A549 (cell line): ENCODE results near the gene ARMH1. TPM values are rescaled to one million over a fixed set of nuclear protein-coding genes. Genes with fewer than 3 reads are reported as not detected.
"Not testable (repeated sequence)": the region's sequence is repeated elsewhere in the genome, so short reads cannot be mapped to it uniquely, and the experiment has no call there.

ENCODE experiments used
- ATAC-seq, 2 experiments: fragments of 200-7000 bp in 1 of 2; fragments of >200 bp in 1 of 2; cut with Nextera tagmentation in 1 of 2; cut with Tn5 transposase in 1 of 2; 3 replicates each; pipeline versions ENCODE4 v1.8.0 to v1.9.1; 2018 to 2020; ENCODE audit warnings: mild to moderate bottlenecking in 1 of 2, moderate library complexity in 1 of 2
- CTCF ChIA-PET: fragments of 300-600 bp; sonication (Branson Sonifier 250); formaldehyde crosslinking; extraction: SDS; loops from one replicate; lab custom pipeline; 2021; ENCODE audit warnings: antibody characterized with exemption, inconsistent platforms; lab: Yijun Ruan, JAX
- POLR2A ChIA-PET: fragments of 350-600 bp; formaldehyde crosslinking; extraction: SDS; loops from one replicate; lab custom pipeline; 2021; ENCODE audit warnings: antibody characterized with exemption, inconsistent platforms; lab: Yijun Ruan, JAX
- DNase-seq, 2 experiments: peaks; one replicate each; pipeline versions ENCODE4 v3.0.0 to v3.0.0-alpha.2; 2011 to 2016; ENCODE audit warnings: low read depth in 1 of 2, low spot score in 1 of 2
- FAIRE-seq: peaks from 2 replicates; lab custom pipeline; 2011; peaks lifted over from hg19 to GRCh38; lab: Jason Lieb, UNC
- H3K27ac ChIP-seq, 2 experiments: fragments of >200 bp; sonication (Bioruptor Twin); formaldehyde crosslinking; 3 replicates each; pipeline ENCODE4 v1.5.1; 2016 to 2017
- H3K4me1 ChIP-seq: fragments of >200 bp; sonication (Bioruptor Twin); formaldehyde crosslinking; 3 replicates; pipeline ENCODE4 v1.6.1; 2016
- H3K4me2 ChIP-seq: fragments of >200 bp; sonication (Bioruptor Twin); formaldehyde crosslinking; 3 replicates; pipeline ENCODE4 v1.6.1; 2016
- H3K4me3 ChIP-seq: fragments of >200 bp; sonication (Bioruptor Twin); formaldehyde crosslinking; 3 replicates; pipeline ENCODE4 v1.5.1; 2016
- H3K9me3 ChIP-seq: fragments of >200 bp; sonication (Bioruptor Twin); formaldehyde crosslinking; 3 replicates; pipeline ENCODE4 v1.6.1; 2016
- CBX2 ChIP-seq: fragments of 200-600 bp; sonication (generic); IDR thresholded peaks from 2 replicates; pipeline ENCODE4 v1.6.1; 2016; ENCODE audit warnings: low read depth, mild to moderate bottlenecking, borderline replicate concordance
- CBX8 ChIP-seq: fragments of 200-600 bp; sonication (generic); IDR thresholded peaks from 2 replicates; pipeline ENCODE4 v1.6.1; 2016
- CEBPB ChIP-seq, 2 experiments: fragments of >200 bp in 1 of 2; sonication (Bioruptor Twin) in 1 of 2; formaldehyde crosslinking in 1 of 2; IDR thresholded peaks; 2 replicates each; pipeline ENCODE4 v1.6.1; 2012 to 2016
- CHD2 ChIP-seq: fragments of 150-350 bp; IDR thresholded peaks from 2 replicates; pipeline ENCODE4 v1.6.1; 2014; ENCODE audit warnings: low read length; ENCODE audit not compliant: partially characterized antibody
- CHD4 ChIP-seq: fragments of 200-600 bp; sonication (generic); IDR thresholded peaks from 2 replicates; pipeline ENCODE4 v1.6.1; 2016; ENCODE audit warnings: antibody characterized with exemption, mild to moderate bottlenecking, borderline replicate concordance
- EHF ChIP-seq: fragments of 250-450 bp; sonication (Bioruptor Pico); IDR thresholded peaks from 2 replicates; pipeline ENCODE4 v1.5.0; 2020; ENCODE audit warnings: mild to moderate bottlenecking
- FOSL2 ChIP-seq, 2 experiments: fragments of 450-650 bp in 1 of 2; fragments of >200 bp in 1 of 2; sonication (Bioruptor Twin) in 1 of 2; formaldehyde crosslinking; IDR thresholded peaks; 2 replicates each; pipeline versions ENCODE4 v1.5.0 to v1.6.1; 2016 to 2020; ENCODE audit warnings: mild to moderate bottlenecking in 1 of 2, moderate library complexity in 1 of 2
- FOXS1 ChIP-seq: fragments of 250-450 bp; sonication (Bioruptor Pico); IDR thresholded peaks from 2 replicates; pipeline ENCODE4 v1.5.0; 2020; ENCODE audit warnings: mild to moderate bottlenecking, moderate library complexity
- GATA3 ChIP-seq: IDR thresholded peaks from 2 replicates; pipeline ENCODE4 v1.6.1; 2012; ENCODE audit warnings: borderline replicate concordance
- HOXA7 ChIP-seq: fragments of 250-450 bp; sonication (Bioruptor Pico); IDR thresholded peaks from 2 replicates; pipeline ENCODE4 v1.5.0; 2020; ENCODE audit warnings: mild to moderate bottlenecking, moderate library complexity
- JUNB ChIP-seq: fragments of >200 bp; sonication (Bioruptor Twin); formaldehyde crosslinking; IDR thresholded peaks from 2 replicates; pipeline ENCODE4 v1.6.1; 2016
- MAFK ChIP-seq: fragments of 450-650 bp; IDR thresholded peaks from 2 replicates; pipeline ENCODE4 v1.6.1; 2014; ENCODE audit not compliant: partially characterized antibody
- MAZ ChIP-seq: fragments of 150-350 bp; IDR thresholded peaks from 2 replicates; pipeline ENCODE4 v1.6.1; 2014; ENCODE audit warnings: antibody characterized with exemption, low read depth, low read length, borderline replicate concordance
- MYC ChIP-seq: IDR thresholded peaks from 2 replicates; pipeline ENCODE4 v1.6.1; 2012; ENCODE audit warnings: mild to moderate bottlenecking, inconsistent platforms, low read length, improper control_type of control experiment, borderline replicate concordance
- NFE2L2 ChIP-seq: fragments of 150-350 bp; conservative IDR thresholded peaks from 2 replicates; pipeline ENCODE4 v1.6.1; 2014; ENCODE audit warnings: low read length
- NPAS2 ChIP-seq: fragments of 250-450 bp; sonication (Bioruptor Pico); IDR thresholded peaks from 2 replicates; pipeline ENCODE4 v1.8.0; 2022; ENCODE audit warnings: mild to moderate bottlenecking, moderate library complexity, borderline replicate concordance
- POLR2A ChIP-seq: IDR thresholded peaks from 2 replicates; pipeline ENCODE4 v1.6.1; 2012; ENCODE audit warnings: mild to moderate bottlenecking, low read length
- RARB ChIP-seq: fragments of 250-450 bp; sonication (Bioruptor Pico); IDR thresholded peaks from 2 replicates; pipeline ENCODE4 v1.8.0; 2021; ENCODE audit warnings: mild to moderate bottlenecking, moderate library complexity
- RFX5 ChIP-seq: fragments of 450-650 bp; IDR thresholded peaks from 2 replicates; pipeline ENCODE4 v1.7.1; 2014; ENCODE audit warnings: antibody characterized with exemption, mild to moderate bottlenecking, moderate library complexity
- SMC3 ChIP-seq: fragments of >200 bp; sonication (Bioruptor Twin); formaldehyde crosslinking; IDR thresholded peaks from 3 replicates; pipeline ENCODE4 v1.6.1; 2018; ENCODE audit warnings: inconsistent platforms
- SREBF2 ChIP-seq: fragments of 450-650 bp; IDR thresholded peaks from 2 replicates; pipeline ENCODE4 v1.6.1; 2014; ENCODE audit warnings: mild to moderate bottlenecking, moderate library complexity
- TP53 ChIP-seq: fragments of 250-450 bp; sonication (Bioruptor Pico); IDR thresholded peaks from 2 replicates; pipeline ENCODE4 v1.5.0; 2021; ENCODE audit warnings: mild to moderate bottlenecking, moderate library complexity
- ZC3H11A ChIP-seq: fragments of 450-650 bp; IDR thresholded peaks from 2 replicates; pipeline ENCODE4 v1.6.1; 2014; ENCODE audit warnings: antibody characterized with exemption, mild to moderate bottlenecking
- ZFP36 ChIP-seq: fragments of 450-650 bp; IDR thresholded peaks from 2 replicates; pipeline ENCODE4 v1.6.1; 2014; ENCODE audit warnings: borderline replicate concordance; ENCODE audit not compliant: partially characterized antibody
- WGBS: methylation state at CpG from one replicate; pipeline ENCODE4 v1.1.6; 2017; ENCODE audit errors: missing lambda C conversion rate; 5-methylcytosine and 5-hydroxymethylcytosine counted together
- polyA plus RNA-seq, 4 experiments: library from polyadenylated mRNA; depleted of rRNA in 3 of 4; stranded (reverse); fragments of >200 nt; fragmentation: RNase III in 1 of 4; extraction: RNeasy Plus Mini Kit Qiagen cat#74134 plus additional on column Dnase treatment in 1 of 4; gene quantifications; 2 replicates in 3 of 4; 3 replicates in 1 of 4; pipeline ENCODE4 v1.2.3, GENCODE V29; 2011 to 2017
- TF ChIP-seq, protein P1 (sequence below): IDR thresholded peaks from 2 replicates; pipeline ENCODE4 v1.6.1; 2012; ENCODE audit warnings: low read depth, borderline replicate concordance
- TF ChIP-seq, protein P2 (sequence below): fragments of >200 bp; sonication (Bioruptor Twin); formaldehyde crosslinking; IDR thresholded peaks from 3 replicates; pipeline ENCODE4 v1.5.1; 2016
- TF ChIP-seq, protein P3 (sequence below): fragments of 250-450 bp; sonication (Bioruptor Pico); IDR thresholded peaks from 2 replicates; pipeline ENCODE4 v1.5.0; 2021; ENCODE audit warnings: mild to moderate bottlenecking, moderate library complexity, borderline replicate concordance
- TF ChIP-seq, protein P4 (sequence below): fragments of 150-350 bp; IDR thresholded peaks from 2 replicates; pipeline ENCODE4 v1.6.1; 2014; ENCODE audit warnings: low read depth, mild to moderate bottlenecking, low read length
- TF ChIP-seq, protein P5 (sequence below): fragments of >200 bp; sonication (Bioruptor Twin); formaldehyde crosslinking; IDR thresholded peaks from 3 replicates; pipeline ENCODE4 v1.6.1; 2016

Gene ARMH1
- polyA plus RNA-seq, 2 of the 4 experiments (the other 2 are of a cell fraction): 2.4 to 2.7 TPM

DNA sequence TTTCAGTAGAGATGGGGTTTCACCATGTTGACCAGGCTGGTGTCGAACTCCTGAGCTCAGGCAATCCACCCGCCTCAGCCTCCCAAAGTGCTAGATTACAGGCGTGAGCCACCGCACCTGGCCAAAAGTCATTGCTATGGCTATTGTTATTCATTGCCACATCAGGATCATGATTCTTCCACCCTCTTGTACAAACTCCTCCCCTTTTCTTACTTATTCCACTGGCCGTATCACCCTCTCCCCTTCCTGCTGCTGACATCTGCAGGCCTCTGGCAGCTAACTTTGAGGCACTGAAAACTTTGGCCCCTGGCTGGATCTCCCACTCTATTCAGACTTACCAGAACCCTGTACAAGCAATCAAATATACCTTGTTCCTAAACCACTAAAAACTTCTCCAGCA, 11.1 kb upstream of the ARMH1 start:
- no peak for ATAC-seq

DNA sequence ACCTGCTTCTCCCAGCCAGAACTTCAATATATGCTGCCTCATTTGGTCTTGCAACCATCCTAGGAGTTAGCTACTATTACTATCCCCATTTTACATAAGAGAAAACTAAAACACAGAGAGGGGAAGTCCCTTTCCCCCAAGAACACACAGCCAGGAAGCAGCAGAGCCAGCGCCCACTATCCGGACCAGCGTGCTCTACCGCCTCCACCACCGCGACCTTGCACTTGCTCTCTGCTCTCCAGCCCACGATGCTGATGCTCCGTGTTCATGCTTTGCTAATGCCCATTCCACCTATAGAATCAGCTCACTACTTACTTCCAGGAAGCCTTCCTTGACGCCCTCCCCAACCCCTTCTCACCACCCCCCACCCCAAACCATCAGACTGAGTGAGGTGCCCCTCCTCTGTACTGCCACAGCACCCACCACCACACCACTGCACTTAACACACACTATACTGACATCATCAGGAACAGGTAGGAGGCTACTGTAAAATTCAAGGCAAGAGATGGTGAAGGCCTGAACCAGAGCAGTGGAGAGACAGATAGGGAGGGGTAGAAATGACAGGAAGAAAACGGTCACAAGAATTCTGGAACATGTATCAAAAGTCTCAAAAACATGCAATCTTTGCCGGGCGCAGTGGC, 9.7 kb upstream of the ARMH1 start:
- Histone ChIP-seq H3K4me1 (no peaks in the 10 kb centered on the region), H3K4me3 (no peak overlapping the region), H3K9me3 (no peaks in the 10 kb centered on the region), H3K27ac (no peak overlapping the region), H3K4me2 (no peak overlapping the region)
- no peak for ATAC-seq
- WGBS: 85% methylated on average over 12 of the region's 12 CpGs
- POLR2A ChIA-PET: interaction anchor here (0.7 to 1.2 kb wide), 2 partner anchors 9 to 1329 kb away, joined by 3 to 7 read pairs; partner anchors contain the start of genes ARMH1 and TMEM53
- FAIRE-seq: no peak
- TF ChIP-seq, protein P1, sequence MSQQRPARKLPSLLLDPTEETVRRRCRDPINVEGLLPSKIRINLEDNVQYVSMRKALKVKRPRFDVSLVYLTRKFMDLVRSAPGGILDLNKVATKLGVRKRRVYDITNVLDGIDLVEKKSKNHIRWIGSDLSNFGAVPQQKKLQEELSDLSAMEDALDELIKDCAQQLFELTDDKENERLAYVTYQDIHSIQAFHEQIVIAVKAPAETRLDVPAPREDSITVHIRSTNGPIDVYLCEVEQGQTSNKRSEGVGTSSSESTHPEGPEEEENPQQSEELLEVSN: no peak
- TF ChIP-seq CHD2 (no peak), TP53 (no peak), MYC (no peak), POLR2A (no peak), FOSL2 (IDR thresholded peaks at IDR 0.05) (no peak), FOSL2 (CRISPR knock-in tag; IDR thresholded peaks at IDR 0.05) (no peak), MAZ (no peak), CBX8 (no peak), RARB (CRISPR knock-in tag) (no peak), ZC3H11A (no peak)
- TF ChIP-seq, protein P2, sequence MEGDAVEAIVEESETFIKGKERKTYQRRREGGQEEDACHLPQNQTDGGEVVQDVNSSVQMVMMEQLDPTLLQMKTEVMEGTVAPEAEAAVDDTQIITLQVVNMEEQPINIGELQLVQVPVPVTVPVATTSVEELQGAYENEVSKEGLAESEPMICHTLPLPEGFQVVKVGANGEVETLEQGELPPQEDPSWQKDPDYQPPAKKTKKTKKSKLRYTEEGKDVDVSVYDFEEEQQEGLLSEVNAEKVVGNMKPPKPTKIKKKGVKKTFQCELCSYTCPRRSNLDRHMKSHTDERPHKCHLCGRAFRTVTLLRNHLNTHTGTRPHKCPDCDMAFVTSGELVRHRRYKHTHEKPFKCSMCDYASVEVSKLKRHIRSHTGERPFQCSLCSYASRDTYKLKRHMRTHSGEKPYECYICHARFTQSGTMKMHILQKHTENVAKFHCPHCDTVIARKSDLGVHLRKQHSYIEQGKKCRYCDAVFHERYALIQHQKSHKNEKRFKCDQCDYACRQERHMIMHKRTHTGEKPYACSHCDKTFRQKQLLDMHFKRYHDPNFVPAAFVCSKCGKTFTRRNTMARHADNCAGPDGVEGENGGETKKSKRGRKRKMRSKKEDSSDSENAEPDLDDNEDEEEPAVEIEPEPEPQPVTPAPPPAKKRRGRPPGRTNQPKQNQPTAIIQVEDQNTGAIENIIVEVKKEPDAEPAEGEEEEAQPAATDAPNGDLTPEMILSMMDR: no peak
- TF ChIP-seq, protein P3, sequence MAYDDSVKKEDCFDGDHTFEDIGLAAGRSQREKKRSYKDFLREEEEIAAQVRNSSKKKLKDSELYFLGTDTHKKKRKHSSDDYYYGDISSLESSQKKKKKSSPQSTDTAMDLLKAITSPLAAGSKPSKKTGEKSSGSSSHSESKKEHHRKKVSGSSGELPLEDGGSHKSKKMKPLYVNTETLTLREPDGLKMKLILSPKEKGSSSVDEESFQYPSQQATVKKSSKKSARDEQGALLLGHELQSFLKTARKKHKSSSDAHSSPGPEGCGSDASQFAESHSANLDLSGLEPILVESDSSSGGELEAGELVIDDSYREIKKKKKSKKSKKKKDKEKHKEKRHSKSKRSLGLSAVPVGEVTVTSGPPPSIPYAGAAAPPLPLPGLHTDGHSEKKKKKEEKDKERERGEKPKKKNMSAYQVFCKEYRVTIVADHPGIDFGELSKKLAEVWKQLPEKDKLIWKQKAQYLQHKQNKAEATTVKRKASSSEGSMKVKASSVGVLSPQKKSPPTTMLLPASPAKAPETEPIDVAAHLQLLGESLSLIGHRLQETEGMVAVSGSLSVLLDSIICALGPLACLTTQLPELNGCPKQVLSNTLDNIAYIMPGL (CRISPR knock-in tag): no peak
- TF ChIP-seq, protein P4, sequence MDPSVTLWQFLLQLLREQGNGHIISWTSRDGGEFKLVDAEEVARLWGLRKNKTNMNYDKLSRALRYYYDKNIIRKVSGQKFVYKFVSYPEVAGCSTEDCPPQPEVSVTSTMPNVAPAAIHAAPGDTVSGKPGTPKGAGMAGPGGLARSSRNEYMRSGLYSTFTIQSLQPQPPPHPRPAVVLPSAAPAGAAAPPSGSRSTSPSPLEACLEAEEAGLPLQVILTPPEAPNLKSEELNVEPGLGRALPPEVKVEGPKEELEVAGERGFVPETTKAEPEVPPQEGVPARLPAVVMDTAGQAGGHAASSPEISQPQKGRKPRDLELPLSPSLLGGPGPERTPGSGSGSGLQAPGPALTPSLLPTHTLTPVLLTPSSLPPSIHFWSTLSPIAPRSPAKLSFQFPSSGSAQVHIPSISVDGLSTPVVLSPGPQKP: no peak
- no peak for DNase-seq
- CTCF ChIA-PET: interaction anchor here (0.6 to 3.2 kb wide), 6 partner anchors 10 to 364 kb away, joined by 3 to 33 read pairs (median 4); no protein-coding TSS in a partner anchor

More for the DNA sequence above, 11.1 kb upstream of the ARMH1 start:
- Histone ChIP-seq H3K4me1 (no peaks in the 10 kb centered on the region), H3K4me2 (no peak overlapping the region), H3K9me3 (no peaks in the 10 kb centered on the region), H3K27ac (no peak overlapping the region), H3K4me3 (no peak overlapping the region)
- FAIRE-seq: no peak
- CTCF ChIA-PET: interaction anchor here (1.0 to 3.2 kb wide), 3 partner anchors 8 to 12 kb away, joined by 4 to 33 read pairs (median 4); no protein-coding TSS in a partner anchor
- WGBS: 90% methylated on average over 5 of the region's 5 CpGs
- TF ChIP-seq, protein P5, sequence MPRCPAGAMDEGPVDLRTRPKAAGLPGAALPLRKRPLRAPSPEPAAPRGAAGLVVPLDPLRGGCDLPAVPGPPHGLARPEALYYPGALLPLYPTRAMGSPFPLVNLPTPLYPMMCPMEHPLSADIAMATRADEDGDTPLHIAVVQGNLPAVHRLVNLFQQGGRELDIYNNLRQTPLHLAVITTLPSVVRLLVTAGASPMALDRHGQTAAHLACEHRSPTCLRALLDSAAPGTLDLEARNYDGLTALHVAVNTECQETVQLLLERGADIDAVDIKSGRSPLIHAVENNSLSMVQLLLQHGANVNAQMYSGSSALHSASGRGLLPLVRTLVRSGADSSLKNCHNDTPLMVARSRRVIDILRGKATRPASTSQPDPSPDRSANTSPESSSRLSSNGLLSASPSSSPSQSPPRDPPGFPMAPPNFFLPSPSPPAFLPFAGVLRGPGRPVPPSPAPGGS: no peak
- TF ChIP-seq FOXS1 (CRISPR knock-in tag) (no peak), HOXA7 (CRISPR knock-in tag) (no peak), MAFK (no peak), GATA3 (no peak), NPAS2 (CRISPR knock-in tag) (no peak), EHF (no peak), CHD2 (no peak), CHD4 (no peak), CBX2 (no peak), JUNB (no peak), ZFP36 (no peak), NFE2L2 (no peak), RFX5 (no peak), CEBPB (IDR thresholded peaks at IDR 0.05) (no peak), SMC3 (no peak), SREBF2 (no peak)
- POLR2A ChIA-PET: interaction anchor here (1.2 kb wide), 1 partner anchor 11 kb away, joined by 4 read pairs; the partner anchor contains the start of genes ARMH1 and TMEM53
- no peak for DNase-seq

DNA sequence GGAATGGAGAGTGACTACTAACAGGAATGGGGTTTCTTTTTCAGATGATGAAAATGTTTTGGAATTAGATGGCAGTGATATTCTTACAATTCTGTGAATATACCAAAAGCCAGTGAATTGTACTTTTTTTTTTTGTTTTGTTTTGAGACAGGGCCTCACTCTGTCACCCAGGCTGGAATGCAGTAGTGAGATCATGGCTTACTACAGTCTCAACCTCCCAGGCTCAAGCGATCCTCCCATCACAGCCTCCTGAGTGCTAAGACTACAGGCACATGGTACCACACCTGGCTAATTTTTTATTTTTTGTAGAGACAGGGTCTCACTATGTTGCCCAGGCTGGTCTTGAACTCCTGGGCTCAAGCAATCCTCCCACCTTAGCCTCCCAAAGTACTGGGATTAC, 7.8 kb upstream of the ARMH1 start:
- H3K27ac ChIP-seq, CTCF ChIA-PET, DNase-seq, FAIRE-seq, POLR2A ChIA-PET, H3K4me3 ChIP-seq, H3K4me1 ChIP-seq, H3K4me2 ChIP-seq, ATAC-seq, H3K9me3 ChIP-seq: not testable (repeated sequence)
- 85% methylated on average over 1 of the region's 1 CpG for WGBS
